CD4-positive, alpha-beta T cell (primary cell): ENCODE data around the gene TNF. TPM values are rescaled to one million over a fixed set of nuclear protein-coding genes. Genes with fewer than 3 reads are reported as not detected.

ENCODE experiments used
- ATAC-seq: fragments of 200-7000 bp; cut with Tn5 transposase; one replicate; pipeline ENCODE4 v1.10.0; 2022; ENCODE audit warnings: mild to moderate bottlenecking; ENCODE audit not compliant: poor library complexity
- CTCF ChIA-PET: fragments of 350-600 bp; sonication (Branson Sonifier 250); formaldehyde crosslinking; loops from one replicate; lab custom pipeline; 2021; ENCODE audit warnings: antibody characterized with exemption, inconsistent platforms; lab: Charles Lee
- POLR2A ChIA-PET: fragments of 350-600 bp; sonication (Branson Sonifier 250); formaldehyde crosslinking; loops from one replicate; lab custom pipeline; 2021; ENCODE audit warnings: antibody characterized with exemption, inconsistent platforms; lab: Charles Lee
- DNase-seq, 14 experiments: peaks; one replicate each; pipeline ENCODE4 v3.0.0-alpha.2; 2013 to 2020; ENCODE audit warnings: mixed read lengths in 2 of 14
- H3K27ac ChIP-seq, 2 donors: one replicate each; pipeline versions ENCODE4 v1.5.1 to v1.7.0; 2013; ENCODE audit warnings: low read length in 2 of 2, low read depth in 1 of 2, mild to moderate bottlenecking in 1 of 2
- H3K27me3 ChIP-seq, 2 experiments: 1 replicate in 1 of 2; 2 replicates in 1 of 2; pipeline versions ENCODE4 v1.6.1 to v1.7.0; 2013; ENCODE audit warnings: low read length in 2 of 2, control low read depth in 1 of 2, mild to moderate bottlenecking in 1 of 2, moderate library complexity in 1 of 2; ENCODE audit not compliant: insufficient read depth in 2 of 2, control insufficient read depth in 1 of 2
- H3K36me3 ChIP-seq: one replicate; pipeline ENCODE4 v1.6.1; 2013; ENCODE audit warnings: low read length, control low read depth; ENCODE audit not compliant: insufficient read depth
- H3K4me1 ChIP-seq: one replicate; pipeline ENCODE4 v1.6.1; 2013; ENCODE audit warnings: low read length, control low read depth; ENCODE audit not compliant: insufficient read depth
- H3K4me3 ChIP-seq: one replicate; pipeline ENCODE4 v1.5.1; 2013; ENCODE audit warnings: mild to moderate bottlenecking, low read length, moderate library complexity
- H3K9me3 ChIP-seq, 2 experiments: 1 replicate in 1 of 2; 2 replicates in 1 of 2; pipeline versions ENCODE4 v1.6.1 to v1.7.0; 2013; ENCODE audit warnings: low read length in 2 of 2, mild to moderate bottlenecking in 2 of 2, control low read depth in 1 of 2, moderate library complexity in 1 of 2; ENCODE audit not compliant: control insufficient read depth in 1 of 2, insufficient read depth in 1 of 2
- H3K27ac Mint-ChIP-seq: one replicate; pipeline ENCODE4 v1.8.0; 2020; ENCODE audit warnings: mixed read lengths
- H3K27me3 Mint-ChIP-seq: one replicate; pipeline ENCODE4 v1.8.0; 2021; ENCODE audit warnings: mixed read lengths
- H3K36me3 Mint-ChIP-seq: one replicate; pipeline ENCODE4 v1.8.0; 2021; ENCODE audit warnings: low read depth, mixed read lengths
- H3K4me1 Mint-ChIP-seq: one replicate; pipeline ENCODE4 v1.8.0; 2021; ENCODE audit warnings: low read depth, mixed read lengths
- H3K4me3 Mint-ChIP-seq: one replicate; pipeline ENCODE4 v1.8.0; 2020; ENCODE audit warnings: mild to moderate bottlenecking, mixed read lengths
- H3K9me3 Mint-ChIP-seq: one replicate; pipeline ENCODE4 v1.8.0; 2020; ENCODE audit warnings: mixed read lengths
- CTCF ChIP-seq: fragments of 200-600 bp; IDR thresholded peaks from one replicate; pipeline ENCODE4 v1.8.0; 2022; ENCODE audit warnings: antibody characterized with exemption, mild to moderate bottlenecking
- intact Hi-C, 2 experiments: fragments of 100-400 bp; cut with DNase I in 1 of 2; cut with micrococcal nuclease in 1 of 2; formaldehyde crosslinking; loops; one replicate each; pipeline versions ENCODE4 v1.15.1 to v1.9.0; 2023 to 2025; cut with DNase I, micrococcal nuclease
- total RNA-seq, 174 experiments: library from RNA in 2 of 174; stranded (reverse) in 2 of 174; gene quantifications; one replicate each; pipeline ENCODE4 v1.2.3 and lab custom pipeline; 2021 to 2026

Gene TNF
- total RNA-seq, 2 experiments from 2014 or later = 33.1 to 34.2 TPM

- intact Hi-C loops = no loop called here
- Mint-ChIP-seq H3K4me1 (peaks cover 36% of the 10 kb centered on the region), H3K4me3 (peak overlapping the region; percentile 26), H3K27ac (peak overlapping the region; percentile 13), H3K9me3 (no peaks in the 10 kb centered on the region), H3K27me3 (no peaks in the 10 kb centered on the region), H3K36me3 (peaks cover 92% of the 10 kb centered on the region)
- ChIA-PET POLR2A (interaction anchor here (0.6 to 1.8 kb wide), 4 partner anchors 18 to 40 kb away, joined by 3 to 4 read pairs (median 4); partner anchors contain the start of genes MICB and TNF), CTCF (interaction anchor here (1.0 kb wide), 1 partner anchor 94 kb away, joined by 5 read pairs; no protein-coding TSS in a partner anchor)
- peaks cover 98% of the 10 kb centered on the region for H3K36me3 ChIP-seq
- H3K27me3 ChIP-seq = no peaks in the 10 kb centered on the region
- no peak for DNase-seq
- H3K4me3 ChIP-seq = no peak overlapping the region
- peaks cover 33% of the 10 kb centered on the region for H3K4me1 ChIP-seq
- no peak for TF ChIP-seq CTCF
- H3K27ac ChIP-seq = no peak overlapping the region
- H3K9me3 ChIP-seq = no peaks in the 10 kb centered on the region
- no peak for ATAC-seq
Measured at GRCh38 chr6:31535538-31536324, 39.6 kb upstream of the TNF start.

GRCh38 chr6:31538805-31539400 lies 36.5 kb upstream of the TNF start:
- no peak for TF ChIP-seq CTCF
- Mint-ChIP-seq H3K9me3 (no peaks in the 10 kb centered on the region), H3K27ac (peak overlapping the region; percentile 99), H3K36me3 (peaks cover 76% of the 10 kb centered on the region), H3K4me1 (peaks cover 61% of the 10 kb centered on the region), H3K4me3 (peak overlapping the region; percentile 96), H3K27me3 (no peaks in the 10 kb centered on the region)
- peaks cover 67% of the 10 kb centered on the region for H3K36me3 ChIP-seq
- peaks cover 47% of the 10 kb centered on the region for H3K4me1 ChIP-seq
- peak overlapping the region; percentile 94 to 95 for H3K27ac ChIP-seq
- H3K27me3 ChIP-seq = no peaks in the 10 kb centered on the region
- DNase-seq (peak in 1 of 14 experiments; percentile 54), ATAC-seq (no peak)
- no peaks in the 10 kb centered on the region for H3K9me3 ChIP-seq
- POLR2A ChIA-PET = interaction anchor here (0.9 to 4.0 kb wide), 5 partner anchors 10 to 268 kb away, joined by 3 to 88 read pairs (median 4); partner anchors contain the start of genes LSM2, MCCD1 and MICB
- CTCF ChIA-PET = interaction anchor here (1.3 to 3.9 kb wide), 3 partner anchors 11 to 45 kb away, joined by 3 to 30 read pairs (median 6); no protein-coding TSS in a partner anchor
- H3K4me3 ChIP-seq = peak overlapping the region; percentile 91
- intact Hi-C loops = no loop called here

GRCh38 chr6:31540640-31541039 lies 34.7 kb upstream of the TNF start:
- H3K27me3 Mint-ChIP-seq = no peaks in the 10 kb centered on the region
- Histone ChIP-seq H3K9me3 (no peaks in the 10 kb centered on the region), H3K4me3 (peak overlapping the region; percentile 91), H3K27ac (peak overlapping the region; percentile 94 to 95), H3K4me1 (peaks cover 47% of the 10 kb centered on the region), H3K36me3 (peaks cover 49% of the 10 kb centered on the region), H3K27me3 (no peaks in the 10 kb centered on the region)
- H3K27ac Mint-ChIP-seq = peak overlapping the region; percentile 99
- ATAC-seq (no peak), DNase-seq (no peak)
- intact Hi-C loops = loop anchor here (2.0 to 5.0 kb wide), 2 partner anchors 294 to 417 kb away; partner anchors contain the start of genes NELFE (in 1 of the 2) and SKIC2 (in 1 of the 2)
- H3K9me3 Mint-ChIP-seq = no peaks in the 10 kb centered on the region
- peak overlapping the region; percentile 96 for H3K4me3 Mint-ChIP-seq
- TF ChIP-seq CTCF = no peak
- peaks cover 59% of the 10 kb centered on the region for H3K4me1 Mint-ChIP-seq
- ChIA-PET POLR2A (interaction anchor here (0.6 to 4.2 kb wide), 35 partner anchors 8 to 1215 kb away, joined by 3 to 106 read pairs (median 7); partner anchors contain the start of genes ABHD16A, ATF6B, BAG6 and CSNK2B), CTCF (interaction anchor here (1.4 to 3.9 kb wide), 5 partner anchors 28 to 58 kb away, joined by 3 to 30 read pairs (median 8); no protein-coding TSS in a partner anchor)
- H3K36me3 Mint-ChIP-seq = peaks cover 59% of the 10 kb centered on the region
